ENCODE measurements around the gene FAM237A. TPM values are rescaled to one million over a fixed set of nuclear protein-coding genes. Genes with fewer than 3 reads are reported as not detected.

The FAM237A gene
- total RNA-seq, 1 donor from 2014 or later = not detected

GRCh38 chr2:206683546-206683945 is 41.3 kb downstream of the FAM237A start:
- ChIA-PET POLR2A (no interaction called here), CTCF (no interaction called here)
- H3K36me3 Mint-ChIP-seq (ENCODE audit: low read depth) = no peaks in the 10 kb centered on the region
- H3K27me3 Mint-ChIP-seq = peaks cover 20% of the 10 kb centered on the region
- DNase-seq (no peak), ATAC-seq (ENCODE audit: low read depth) (no peak)
- no peaks in the 10 kb centered on the region for H3K9me3 Mint-ChIP-seq
- no peak overlapping the region for H3K4me3 Mint-ChIP-seq
- H3K4me1 Mint-ChIP-seq = no peaks in the 10 kb centered on the region
- TF ChIP-seq CTCF (IDR thresholded peaks at IDR 0.05) = no peak
- H3K27ac Mint-ChIP-seq = no peak overlapping the region
- intact Hi-C loops (cut with micrococcal nuclease) = no loop called here

GRCh38 chr2:206688453-206688852 is 46.2 kb downstream of the FAM237A start:
- no peak for TF ChIP-seq CTCF (IDR thresholded peaks at IDR 0.05)
- H3K36me3 Mint-ChIP-seq (ENCODE audit: low read depth) = no peaks in the 10 kb centered on the region
- peaks cover 17% of the 10 kb centered on the region for H3K27me3 Mint-ChIP-seq
- H3K4me1 Mint-ChIP-seq = no peaks in the 10 kb centered on the region
- H3K9me3 Mint-ChIP-seq = no peaks in the 10 kb centered on the region
- DNase-seq (no peak), ATAC-seq (ENCODE audit: low read depth) (no peak)
- no peak overlapping the region for H3K27ac Mint-ChIP-seq
- CTCF ChIA-PET = no interaction called here
- H3K4me3 Mint-ChIP-seq = no peak overlapping the region
- intact Hi-C loops (cut with micrococcal nuclease) = no loop called here
- POLR2A ChIA-PET = no interaction called here

GRCh38 chr2:206688990-206689389 is 46.7 kb downstream of the FAM237A start:
- intact Hi-C loops (cut with micrococcal nuclease) = no loop called here
- POLR2A ChIA-PET = no interaction called here
- no peaks in the 10 kb centered on the region for H3K36me3 Mint-ChIP-seq (ENCODE audit: low read depth)

GRCh38 chr2:206692971-206693370 is 50.7 kb downstream of the FAM237A start:
- no peaks in the 10 kb centered on the region for H3K4me1 Mint-ChIP-seq

More at GRCh38 chr2:206688990-206689389, 46.7 kb downstream of the FAM237A start:
- ATAC-seq (ENCODE audit: low read depth) = no peak
- Mint-ChIP-seq H3K4me3 (no peak overlapping the region), H3K4me1 (no peaks in the 10 kb centered on the region), H3K27me3 (peaks cover 18% of the 10 kb centered on the region), H3K27ac (no peak overlapping the region), H3K9me3 (no peaks in the 10 kb centered on the region)
- no peak for DNase-seq
- CTCF ChIA-PET = no interaction called here
- TF ChIP-seq CTCF (IDR thresholded peaks at IDR 0.05) = no peak

More at GRCh38 chr2:206692971-206693370, 50.7 kb downstream of the FAM237A start:
- Mint-ChIP-seq H3K4me3 (no peak overlapping the region), H3K27ac (no peak overlapping the region), H3K27me3 (peaks cover 8% of the 10 kb centered on the region), H3K36me3 (ENCODE audit: low read depth) (no peaks in the 10 kb centered on the region), H3K9me3 (no peaks in the 10 kb centered on the region)
- no peak for TF ChIP-seq CTCF (IDR thresholded peaks at IDR 0.05)
- no peak for DNase-seq
- ATAC-seq (ENCODE audit: low read depth) = no peak
- intact Hi-C loops (cut with micrococcal nuclease) = loop anchor here (1.0 to 10.0 kb wide), 8 partner anchors 88 to 1561 kb away; no protein-coding TSS in a partner anchor
- CTCF ChIA-PET = no interaction called here
- POLR2A ChIA-PET = no interaction called here

All from activated B cell treated with CpG ODN at 0.5 μM for 24 hours (primary cell).